Measurements from ENCODE around the gene GLG1.
"Not testable (repeated sequence)": the region's sequence is repeated elsewhere in the genome, so short reads cannot be mapped to it uniquely, and the experiment has no call there.

The GLG1 gene

GRCh38 chr16:74606521-74607309 lies at the start of gene GLG1:
GLG1 (minus strand) TSS chr16:74607114; CDS start chr16:74607094, 20 bp downstream.
- peak; percentile 35 to 94 (median 84) for DNase-seq

GRCh38 chr16:74654536-74655050 lies 47.7 kb upstream of the GLG1 start:
- DNase-seq: no peak

GRCh38 chr16:74652883-74653282 lies 46.0 kb upstream of the GLG1 start:
- DNase-seq: not testable (repeated sequence)

- no peak for DNase-seq
Measured at GRCh38 chr16:74652249-74652648, 45.3 kb upstream of the GLG1 start.

- no peak for DNase-seq
Measured at GRCh38 chr16:74651841-74652240, 44.9 kb upstream of the GLG1 start.

- DNase-seq: no peak
Measured at GRCh38 chr16:74650966-74651567, 44.2 kb upstream of the GLG1 start.

GRCh38 chr16:74649839-74650504 lies 43.1 kb upstream of the GLG1 start:
- no peak for DNase-seq

- no peak for DNase-seq
Measured at GRCh38 chr16:74641969-74642368, 35.1 kb upstream of the GLG1 start.

- no peak for DNase-seq
Measured at GRCh38 chr16:74637742-74638453, 31.0 kb upstream of the GLG1 start.

- no peak for DNase-seq
Measured at GRCh38 chr16:74635303-74635702, 28.4 kb upstream of the GLG1 start.

- DNase-seq: no peak
Measured at GRCh38 chr16:74633686-74634085, 26.8 kb upstream of the GLG1 start.

GRCh38 chr16:74627506-74628220 lies 20.7 kb upstream of the GLG1 start:
- DNase-seq: no peak

- no peak for DNase-seq
Measured at GRCh38 chr16:74626741-74627416, 20.0 kb upstream of the GLG1 start.

GRCh38 chr16:74625500-74626350 lies 18.8 kb upstream of the GLG1 start:
- DNase-seq: no peak

- DNase-seq: no peak
Measured at GRCh38 chr16:74623839-74624235, 16.9 kb upstream of the GLG1 start.

- peak in 4 of 58 donors; percentile 1 to 38 (median 6) for DNase-seq
Measured at GRCh38 chr16:74623214-74623838, 16.4 kb upstream of the GLG1 start.

- DNase-seq: no peak
Measured at GRCh38 chr16:74622005-74622404, 15.1 kb upstream of the GLG1 start.

- peak in 5 of 58 donors; percentile 3 to 42 (median 26) for DNase-seq
Measured at GRCh38 chr16:74617206-74617788, 10.4 kb upstream of the GLG1 start.

Data from anterior cingulate cortex (tissue), 58 donors.